ENCODE results near the gene CFP.

- TF ChIP-seq, protein P1, sequence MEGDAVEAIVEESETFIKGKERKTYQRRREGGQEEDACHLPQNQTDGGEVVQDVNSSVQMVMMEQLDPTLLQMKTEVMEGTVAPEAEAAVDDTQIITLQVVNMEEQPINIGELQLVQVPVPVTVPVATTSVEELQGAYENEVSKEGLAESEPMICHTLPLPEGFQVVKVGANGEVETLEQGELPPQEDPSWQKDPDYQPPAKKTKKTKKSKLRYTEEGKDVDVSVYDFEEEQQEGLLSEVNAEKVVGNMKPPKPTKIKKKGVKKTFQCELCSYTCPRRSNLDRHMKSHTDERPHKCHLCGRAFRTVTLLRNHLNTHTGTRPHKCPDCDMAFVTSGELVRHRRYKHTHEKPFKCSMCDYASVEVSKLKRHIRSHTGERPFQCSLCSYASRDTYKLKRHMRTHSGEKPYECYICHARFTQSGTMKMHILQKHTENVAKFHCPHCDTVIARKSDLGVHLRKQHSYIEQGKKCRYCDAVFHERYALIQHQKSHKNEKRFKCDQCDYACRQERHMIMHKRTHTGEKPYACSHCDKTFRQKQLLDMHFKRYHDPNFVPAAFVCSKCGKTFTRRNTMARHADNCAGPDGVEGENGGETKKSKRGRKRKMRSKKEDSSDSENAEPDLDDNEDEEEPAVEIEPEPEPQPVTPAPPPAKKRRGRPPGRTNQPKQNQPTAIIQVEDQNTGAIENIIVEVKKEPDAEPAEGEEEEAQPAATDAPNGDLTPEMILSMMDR (IDR thresholded peaks at IDR 0.05): peak in 2 of 3 experiments; percentile 26 to 34
- TF ChIP-seq POLR2AphosphoS5 (IDR thresholded peaks at IDR 0.05): no peak
- no peak for TF ChIP-seq EP300 (IDR thresholded peaks at IDR 0.05)
Measured at GRCh38 chrX:47644557-47645091, 14.9 kb upstream of the CFP start.

All from esophagus muscularis mucosa (tissue), 4 donors.